Measurements from ENCODE around the gene SHD. TPM values are rescaled to one million over a fixed set of nuclear protein-coding genes. Genes with fewer than 3 reads are reported as not detected.

SHD gene
- total and polyA plus RNA-seq, 2 experiments from 2014 or later: 1.8 to 8.0 TPM

DNA sequence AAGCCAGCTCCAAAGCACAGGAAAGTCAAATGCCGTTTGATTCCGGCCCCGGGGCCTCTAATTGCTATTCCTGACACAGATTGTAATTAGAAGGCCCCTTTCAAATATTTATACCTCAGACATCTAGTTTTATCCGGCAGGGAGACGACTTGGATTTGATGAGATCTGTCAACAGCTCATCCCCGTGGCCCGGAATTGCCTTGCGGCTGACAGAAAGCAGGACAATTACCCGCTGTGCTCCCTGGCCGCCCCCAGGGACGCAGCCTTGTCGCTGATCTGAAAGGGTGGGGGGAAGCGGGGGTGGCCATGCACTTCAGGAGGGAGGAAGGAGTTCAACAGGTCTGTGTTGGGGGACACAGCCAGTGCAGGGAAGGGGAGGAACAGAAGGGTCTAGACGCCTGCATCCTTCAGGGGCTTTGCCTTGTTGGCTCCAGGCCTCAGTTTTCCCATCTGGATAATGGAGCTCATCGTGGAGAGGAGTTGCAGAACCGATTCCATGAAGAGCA, 1.8 kb upstream of the SHD start (continued):
- TF ChIP-seq ZNF331 (CRISPR knock-in tag; IDR thresholded peaks at IDR 0.05; ENCODE audit: low read depth) (no peak), ETS1 (IDR thresholded peaks at IDR 0.05) (no peak)

DNA sequence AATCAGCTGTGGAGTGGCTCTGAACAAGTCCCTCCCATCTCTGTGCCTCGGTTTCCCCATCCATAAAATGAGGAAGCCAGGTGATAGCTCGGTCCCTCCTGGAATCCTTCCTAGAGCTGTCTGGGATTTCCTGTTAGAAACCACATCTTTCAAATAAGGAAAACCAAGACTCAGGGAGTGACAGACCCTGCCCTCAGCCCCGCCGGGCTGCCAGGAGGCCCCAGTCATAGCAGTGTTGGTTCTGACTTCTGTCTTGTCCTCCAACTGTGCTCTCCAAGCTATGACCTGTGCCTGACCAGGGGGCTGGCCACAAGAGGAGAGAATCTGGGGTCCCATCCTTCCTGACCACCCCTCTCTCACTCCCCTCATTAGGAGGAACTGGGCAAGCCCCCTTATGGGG, 1.1 kb upstream of the SHD start:
- Histone ChIP-seq H3K36me3 (ENCODE audit: insufficient read depth) (no peaks in the 10 kb centered on the region), H3K9me2 (ENCODE audit: insufficient read depth) (no peaks in the 10 kb centered on the region), H3K27me3 (ENCODE audit: insufficient read depth) (peaks cover 44% of the 10 kb centered on the region), H4K20me1 (replicated peaks; ENCODE audit: insufficient read depth) (no peaks in the 10 kb centered on the region), H3K79me2 (replicated peaks; ENCODE audit: insufficient read depth) (no peaks in the 10 kb centered on the region), H3F3A (replicated peaks; ENCODE audit: low read depth) (peaks cover 5% of the 10 kb centered on the region; the same call in 1 of the 2 replicates), H3K4me1 (ENCODE audit: insufficient read depth) (peaks cover 4% of the 10 kb centered on the region; the same call in 1 of the 2 replicates), H3K4me2 (peak overlapping the region; percentile 95; the same call in 1 of the 2 replicates), H2AFZ (no peak overlapping the region), H3K4me3 (peak overlapping the region; percentile 85; the same call in 1 of the 2 replicates), H3K27ac (ENCODE audit: low read depth) (no peak overlapping the region)
- no peaks in the 10 kb centered on the region for H3K9me3 Mint-ChIP-seq
- ATAC-seq: no peak
- DNase-seq (ENCODE audit: low spot score): no peak
- H3K4me1 Mint-ChIP-seq: peaks cover 4% of the 10 kb centered on the region; the same call in 2 of the 3 replicates
- H3K27ac Mint-ChIP-seq: no peak overlapping the region
- peaks cover 38% of the 10 kb centered on the region for H3K27me3 Mint-ChIP-seq (ENCODE audit: insufficient read depth, low read depth, poor library complexity)
- TF ChIP-seq, protein P1, sequence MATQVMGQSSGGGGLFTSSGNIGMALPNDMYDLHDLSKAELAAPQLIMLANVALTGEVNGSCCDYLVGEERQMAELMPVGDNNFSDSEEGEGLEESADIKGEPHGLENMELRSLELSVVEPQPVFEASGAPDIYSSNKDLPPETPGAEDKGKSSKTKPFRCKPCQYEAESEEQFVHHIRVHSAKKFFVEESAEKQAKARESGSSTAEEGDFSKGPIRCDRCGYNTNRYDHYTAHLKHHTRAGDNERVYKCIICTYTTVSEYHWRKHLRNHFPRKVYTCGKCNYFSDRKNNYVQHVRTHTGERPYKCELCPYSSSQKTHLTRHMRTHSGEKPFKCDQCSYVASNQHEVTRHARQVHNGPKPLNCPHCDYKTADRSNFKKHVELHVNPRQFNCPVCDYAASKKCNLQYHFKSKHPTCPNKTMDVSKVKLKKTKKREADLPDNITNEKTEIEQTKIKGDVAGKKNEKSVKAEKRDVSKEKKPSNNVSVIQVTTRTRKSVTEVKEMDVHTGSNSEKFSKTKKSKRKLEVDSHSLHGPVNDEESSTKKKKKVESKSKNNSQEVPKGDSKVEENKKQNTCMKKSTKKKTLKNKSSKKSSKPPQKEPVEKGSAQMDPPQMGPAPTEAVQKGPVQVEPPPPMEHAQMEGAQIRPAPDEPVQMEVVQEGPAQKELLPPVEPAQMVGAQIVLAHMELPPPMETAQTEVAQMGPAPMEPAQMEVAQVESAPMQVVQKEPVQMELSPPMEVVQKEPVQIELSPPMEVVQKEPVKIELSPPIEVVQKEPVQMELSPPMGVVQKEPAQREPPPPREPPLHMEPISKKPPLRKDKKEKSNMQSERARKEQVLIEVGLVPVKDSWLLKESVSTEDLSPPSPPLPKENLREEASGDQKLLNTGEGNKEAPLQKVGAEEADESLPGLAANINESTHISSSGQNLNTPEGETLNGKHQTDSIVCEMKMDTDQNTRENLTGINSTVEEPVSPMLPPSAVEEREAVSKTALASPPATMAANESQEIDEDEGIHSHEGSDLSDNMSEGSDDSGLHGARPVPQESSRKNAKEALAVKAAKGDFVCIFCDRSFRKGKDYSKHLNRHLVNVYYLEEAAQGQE (IDR thresholded peaks at IDR 0.05; ENCODE audit: unreplicated experiment): no peak
- TF ChIP-seq POLR2AphosphoS5 (IDR thresholded peaks at IDR 0.05; ENCODE audit: low read depth): no peak
- TF ChIP-seq JUNB (IDR thresholded peaks at IDR 0.05; ENCODE audit: unreplicated experiment): no peak
- no peak for TF ChIP-seq EZH2 (IDR thresholded peaks at IDR 0.05; ENCODE audit: low read depth, unreplicated experiment)
- no peak for TF ChIP-seq STAT1 (IDR thresholded peaks at IDR 0.05; ENCODE audit: unreplicated experiment)
- TF ChIP-seq ZNF331 (CRISPR knock-in tag; IDR thresholded peaks at IDR 0.05; ENCODE audit: low read depth): no peak
- no peak for TF ChIP-seq EZH2phosphoT487 (IDR thresholded peaks at IDR 0.05; ENCODE audit: unreplicated experiment)
- TF ChIP-seq ETS1 (IDR thresholded peaks at IDR 0.05): no peak
- no peak for TF ChIP-seq ZNF114 (CRISPR knock-in tag; IDR thresholded peaks at IDR 0.05)
- TF ChIP-seq CTCF (conservative IDR thresholded peaks at IDR 0.05; ENCODE audit: low read depth in 2 of 2): no peak
- peak overlapping the region; percentile 80 for H3K4me3 Mint-ChIP-seq
- no peaks in the 10 kb centered on the region for H3K36me3 Mint-ChIP-seq (ENCODE audit: low read depth)

Measured in GM23338 (cell line).